Pancreas (tissue), 10 donors: Measurements from ENCODE around the gene PPP2R2D. TPM values are rescaled to one million over a fixed set of nuclear protein-coding genes. Genes with fewer than 3 reads are reported as not detected.
A peak's percentile ranks its signal among the peaks of the same experiment; 100 is the strongest.

ENCODE experiments used
- ATAC-seq, 4 donors: fragments of 200-7000 bp; cut with Tn5 transposase; one replicate each; pipeline versions ENCODE4 v1.8.0 to v1.9.1; 2020; ENCODE audit warnings: mild to moderate bottlenecking in 4 of 4, moderate library complexity in 4 of 4
- DNase-seq, 6 donors: peaks; one replicate each; pipeline ENCODE4 v3.0.0-alpha.2; 2020
- FAIRE-seq: peaks from 2 replicates; lab custom pipeline; 2012; peaks lifted over from hg19 to GRCh38; lab: Jason Lieb, UNC
- H3K27ac ChIP-seq, 4 donors: fragments of 200-600 bp; sonication (generic); 1 replicate in 3 of 4; 2 replicates in 1 of 4; pipeline versions ENCODE4 v1.5.0 to v1.8.0; 2020
- H3K27me3 ChIP-seq, 4 donors: fragments of 200-600 bp; one replicate each; pipeline ENCODE4 v1.8.0; 2021
- H3K36me3 ChIP-seq, 3 donors: fragments of 200-600 bp; sonication (generic) in 1 of 3; one replicate each; pipeline versions ENCODE4 v1.5.0 to v1.8.0; 2020 to 2021
- H3K4me1 ChIP-seq, 3 donors: fragments of 200-600 bp; one replicate each; pipeline ENCODE4 v1.8.0; 2021
- H3K4me3 ChIP-seq, 4 donors: fragments of 200-600 bp; sonication (generic) in 2 of 4; one replicate each; pipeline versions ENCODE4 v1.5.0 to v1.8.0; 2020 to 2021
- H3K9me3 ChIP-seq, 4 donors: fragments of 200-600 bp; one replicate each; pipeline ENCODE4 v1.8.0; 2021
- CTCF ChIP-seq, 4 donors: fragments of 200-600 bp; sonication (generic) in 3 of 4; IDR thresholded peaks; one replicate each; pipeline versions ENCODE4 v1.5.0 to v1.8.0; 2021; ENCODE audit warnings: antibody characterized with exemption in 4 of 4
- WGBS, 2 donors: extraction: QIAGEN DNeasy Blood & Tissue Kit; methylation state at CpG; one replicate each; pipeline ENCODE4 v1.1.7; 2013; 5-methylcytosine and 5-hydroxymethylcytosine counted together
- intact Hi-C, 3 donors: fragments of 100-400 bp; cut with DNase I; formaldehyde crosslinking; loops; one replicate each; pipeline versions ENCODE4 v1.11.1 to v1.14.2; 2022
- polyA plus RNA-seq, 2 donors: library from polyadenylated mRNA; stranded (reverse); fragments of 200-250 nt; gene quantifications; one replicate each; pipeline ENCODE4 v1.2.3, GENCODE V29; 2013
- total RNA-seq, 6 donors: library from RNA; stranded (reverse); fragmentation: NEBNext Ultra II Directional in 4 of 6; extraction: Animal tissue kit (Norgen Biotek cat#: 25700) in 4 of 6; gene quantifications; one replicate each; pipeline versions ENCODE4 v1.2.1 to v1.2.4, GENCODE V29; 2021 to 2023
- donor health status: healthy with polysubstance abuse.
- donor health status: DM: no; HTN: no; CAD: no; lungs with moderate emphysema.
- donor health status: DM: no; HTN: no; CAD: no.
- donor health status: control.
- donor health status: control.
- donor health status: Bipolar disorder and iron deficiency.
- donor health status: DM: yes; HTN: yes; CAD: no.
- donor health status: DM: no; HTN: no; CAD: no.
- donor health status: DM: no; HTN: no; CAD: no.
- donor health status: DM: yes; HTN: yes; CAD: no.

PPP2R2D gene
- total and polyA plus RNA-seq, 8 donors, result 25.5 to 87.7 (median 35.3) TPM

- WGBS, 2 donors, result 92 to 93% methylated on average over 9 of the region's 9 CpGs
- peaks cover 0 to 27% (median 13%) of the 10 kb centered on the region in 3 donors for H3K36me3 ChIP-seq
- H3K4me3 ChIP-seq, result no peak overlapping the region
- H3K4me1 ChIP-seq, result peaks cover 0 to 8% (median 0%) of the 10 kb centered on the region in 3 donors
- FAIRE-seq (no peak), DNase-seq (peak in 3 of 6 donors; percentile 59 to 77 (median 65)), ATAC-seq (peak in 1 of 4 donors; percentile 2)
- no peak overlapping the region for H3K27ac ChIP-seq
- no peak for TF ChIP-seq CTCF (IDR thresholded peaks at IDR 0.05)
- H3K9me3 ChIP-seq, result no peaks in the 10 kb centered on the region
- no peaks in the 10 kb centered on the region for H3K27me3 ChIP-seq
- intact Hi-C loops, result no loop called here
Observed at GRCh38 chr10:131964298-131964697, 63.5 kb downstream of the PPP2R2D start.

DNA sequence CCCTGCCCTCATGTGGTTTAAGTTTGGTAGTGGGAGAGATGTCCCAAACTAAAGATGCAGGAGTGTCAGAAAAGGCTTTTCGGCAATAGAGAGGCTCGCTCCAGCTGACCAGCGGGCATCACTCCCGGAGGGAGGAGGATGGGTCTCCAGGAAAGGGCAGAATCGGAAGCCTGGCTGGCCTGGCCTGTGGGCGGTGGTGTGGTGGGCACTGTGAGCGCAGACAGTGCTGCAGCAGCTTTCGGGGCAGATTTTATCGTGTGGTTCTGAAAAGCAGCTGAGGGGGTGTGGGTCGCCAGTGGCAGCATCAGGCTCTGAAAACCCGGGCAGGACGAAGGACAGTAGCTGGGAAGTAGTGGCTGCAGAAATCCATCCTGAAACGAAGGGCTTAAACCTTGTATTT is 68.1 kb downstream of the PPP2R2D start:
- Histone ChIP-seq H3K36me3 (peaks cover 0 to 61% (median 36%) of the 10 kb centered on the region in 3 donors), H3K27me3 (no peaks in the 10 kb centered on the region), H3K27ac (no peak overlapping the region), H3K4me3 (no peak overlapping the region), H3K9me3 (no peaks in the 10 kb centered on the region), H3K4me1 (peaks cover 3 to 13% (median 13%) of the 10 kb centered on the region in 3 donors)
- intact Hi-C loops, result no loop called here
- DNase-seq, result peak in 1 of 6 donors; percentile 75
- no peak for FAIRE-seq
- no peak for TF ChIP-seq CTCF (IDR thresholded peaks at IDR 0.05)
- 91 to 95% methylated on average over 13 of the region's 13 CpGs for WGBS, 2 donors
- ATAC-seq, result no peak

- DNase-seq (peak in 2 of 6 donors; percentile 31 to 67), FAIRE-seq (no peak), ATAC-seq (no peak)
- TF ChIP-seq CTCF (IDR thresholded peaks at IDR 0.05), result no peak
- Histone ChIP-seq H3K9me3 (no peaks in the 10 kb centered on the region), H3K36me3 (peaks cover 0 to 61% (median 36%) of the 10 kb centered on the region in 3 donors), H3K4me1 (peaks cover 3 to 19% (median 19%) of the 10 kb centered on the region in 3 donors), H3K27me3 (no peaks in the 10 kb centered on the region), H3K27ac (no peak overlapping the region), H3K4me3 (no peak overlapping the region)
- WGBS, 2 donors, result 92 to 93% methylated on average over 18 of the region's 18 CpGs
- intact Hi-C loops, result no loop called here
Observed at GRCh38 chr10:131970946-131971345, 70.1 kb downstream of the PPP2R2D start.

- DNase-seq (peak in 1 of 6 donors; percentile 48), ATAC-seq (no peak), FAIRE-seq (no peak)
- no peak for TF ChIP-seq CTCF (IDR thresholded peaks at IDR 0.05)
- H3K9me3 ChIP-seq, result no peaks in the 10 kb centered on the region
- no peak overlapping the region for H3K27ac ChIP-seq
- peaks cover 3 to 23% (median 19%) of the 10 kb centered on the region in 3 donors for H3K4me1 ChIP-seq
- intact Hi-C loops, result no loop called here
- H3K4me3 ChIP-seq, result no peak overlapping the region
- 90 to 95% methylated on average over 7 of the region's 7 CpGs for WGBS, 2 donors
- no peaks in the 10 kb centered on the region for H3K27me3 ChIP-seq
- H3K36me3 ChIP-seq, result peaks cover 0 to 61% (median 32%) of the 10 kb centered on the region in 3 donors
Observed at GRCh38 chr10:131971591-131971990, 70.8 kb downstream of the PPP2R2D start.

DNA sequence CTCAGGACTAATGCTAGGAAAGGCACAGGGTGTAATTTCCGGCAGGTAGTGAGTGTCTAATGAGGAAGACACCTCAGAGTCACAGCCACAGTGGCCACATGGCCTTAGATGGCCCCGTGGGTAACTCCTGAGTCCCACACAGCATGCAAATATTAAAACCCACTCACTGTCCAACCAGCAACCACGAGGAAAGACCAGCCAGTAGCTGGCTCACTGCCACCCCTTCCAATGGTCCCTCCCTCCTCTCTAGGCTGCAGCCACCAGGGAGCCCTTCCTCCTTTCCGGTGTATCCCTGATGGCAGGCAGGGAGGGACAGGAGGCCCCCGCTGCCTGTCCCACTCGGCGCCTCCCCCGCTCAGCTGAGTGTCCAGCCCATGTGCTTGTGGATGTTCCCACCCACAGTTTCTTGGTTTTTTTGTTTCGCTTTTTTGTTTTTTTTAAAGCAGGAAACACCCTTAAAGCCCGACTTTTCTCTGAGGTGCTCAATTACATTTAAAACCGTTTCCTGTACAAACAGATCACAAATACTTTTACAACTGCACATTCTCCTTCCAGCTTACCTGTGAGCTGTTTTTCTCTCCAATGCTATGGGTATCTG is 71.8 kb downstream of the PPP2R2D start:
- peaks cover 0 to 56% (median 32%) of the 10 kb centered on the region in 3 donors for H3K36me3 ChIP-seq
- no peaks in the 10 kb centered on the region for H3K27me3 ChIP-seq
- ATAC-seq (peak; percentile 5 to 70 (median 54)), DNase-seq (peak in 4 of 6 donors; percentile 67 to 82 (median 74)), FAIRE-seq (no peak)
- WGBS, 2 donors, result 41 to 46% methylated on average over 11 of the region's 11 CpGs
- peak overlapping the region in 1 of 4 donors; percentile 17 for H3K27ac ChIP-seq
- peaks cover 3 to 33% (median 19%) of the 10 kb centered on the region in 3 donors for H3K4me1 ChIP-seq
- intact Hi-C loops, result no loop called here
- H3K4me3 ChIP-seq, result no peak overlapping the region
- no peaks in the 10 kb centered on the region for H3K9me3 ChIP-seq
- no peak for TF ChIP-seq CTCF (IDR thresholded peaks at IDR 0.05)
